ENCODE measurements around the gene EFNB3.

The EFNB3 gene

GRCh38 chr17:7704601-7705268 is at the start of gene EFNB3:
TSS of gene EFNB3 (plus strand) at chr17:7705202. CDS start at chr17:7705599, 397 bp downstream.
- Histone ChIP-seq H3K36me3 (ENCODE audit: insufficient read depth, low read length) (no peaks in the 10 kb centered on the region; the same call in 1 of the 2 replicates), H3K9me3 (ENCODE audit: low read depth, low read length) (no peaks in the 10 kb centered on the region), H3K27ac (peak within 1 kb of the TSS; percentile 1; the same call in 1 of the 2 replicates), H3K4me3 (peak within 1 kb of the TSS; percentile 72), H3K9ac (ENCODE audit: insufficient read length) (peak within 1 kb of the TSS; percentile 50)
- TF ChIP-seq POLR2AphosphoS5 (IDR thresholded peaks at IDR 0.05; ENCODE audit: borderline replicate concordance, low read depth, low read length) (no peak), FOXP2 (optimal IDR thresholded peaks at IDR 0.05; ENCODE audit: control extremely low read depth, extremely low read length, insufficient read depth) (no peak), EZH2 (IDR thresholded peaks at IDR 0.05) (no peak)
- no peak for DNase-seq (ENCODE audit: low read depth, low spot score)

- TF ChIP-seq EZH2 (IDR thresholded peaks at IDR 0.05) (no peak), FOXP2 (optimal IDR thresholded peaks at IDR 0.05; ENCODE audit: control extremely low read depth, extremely low read length, insufficient read depth) (no peak), POLR2AphosphoS5 (IDR thresholded peaks at IDR 0.05; ENCODE audit: borderline replicate concordance, low read depth, low read length) (no peak)
These were observed 49.5 kb upstream of the EFNB3 start for GRCh38 chr17:7655541-7655840.

GRCh38 chr17:7656958-7657609 is 47.9 kb upstream of the EFNB3 start:
- TF ChIP-seq POLR2AphosphoS5 (IDR thresholded peaks at IDR 0.05; ENCODE audit: borderline replicate concordance, low read depth, low read length) (no peak), EZH2 (IDR thresholded peaks at IDR 0.05) (no peak), FOXP2 (optimal IDR thresholded peaks at IDR 0.05; ENCODE audit: control extremely low read depth, extremely low read length, insufficient read depth) (no peak)
- Histone ChIP-seq H3K9ac (ENCODE audit: insufficient read length) (no peak overlapping the region), H3K27ac (no peak overlapping the region), H3K9me3 (ENCODE audit: low read depth, low read length) (no peaks in the 10 kb centered on the region), H3K36me3 (ENCODE audit: insufficient read depth, low read length) (no peaks in the 10 kb centered on the region), H3K4me3 (no peak overlapping the region)
- no peak for DNase-seq (ENCODE audit: low read depth, low spot score)

More at GRCh38 chr17:7655541-7655840, 49.5 kb upstream of the EFNB3 start:
- H3K36me3 ChIP-seq (ENCODE audit: insufficient read depth, low read length), result no peaks in the 10 kb centered on the region
- H3K27ac ChIP-seq, result no peak overlapping the region
- H3K9me3 ChIP-seq (ENCODE audit: low read depth, low read length), result no peaks in the 10 kb centered on the region
- H3K4me3 ChIP-seq, result no peak overlapping the region
- no peak for DNase-seq (ENCODE audit: low read depth, low spot score)
- no peak overlapping the region for H3K9ac ChIP-seq (ENCODE audit: insufficient read length)

GRCh38 chr17:7667656-7668406 is 37.2 kb upstream of the EFNB3 start:
- no peak overlapping the region for H3K9ac ChIP-seq (ENCODE audit: insufficient read length)
- DNase-seq (ENCODE audit: low read depth, low spot score), result no peak
- H3K9me3 ChIP-seq (ENCODE audit: low read depth, low read length), result no peaks in the 10 kb centered on the region
- no peak overlapping the region for H3K27ac ChIP-seq
- TF ChIP-seq POLR2AphosphoS5 (IDR thresholded peaks at IDR 0.05; ENCODE audit: borderline replicate concordance, low read depth, low read length), result no peak
- no peak overlapping the region for H3K4me3 ChIP-seq
- peaks cover 47% of the 10 kb centered on the region for H3K36me3 ChIP-seq (ENCODE audit: insufficient read depth, low read length)

- Histone ChIP-seq H3K4me3 (no peak overlapping the region), H3K9ac (ENCODE audit: insufficient read length) (no peak overlapping the region), H3K9me3 (ENCODE audit: low read depth, low read length) (no peaks in the 10 kb centered on the region), H3K27ac (no peak overlapping the region), H3K36me3 (ENCODE audit: insufficient read depth, low read length) (peaks cover 53% of the 10 kb centered on the region)
- no peak for DNase-seq (ENCODE audit: low read depth, low spot score)
- TF ChIP-seq POLR2AphosphoS5 (IDR thresholded peaks at IDR 0.05; ENCODE audit: borderline replicate concordance, low read depth, low read length), result no peak
- no peak for TF ChIP-seq FOXP2 (optimal IDR thresholded peaks at IDR 0.05; ENCODE audit: control extremely low read depth, extremely low read length, insufficient read depth)
- no peak for TF ChIP-seq EZH2 (IDR thresholded peaks at IDR 0.05)
These were observed 36.5 kb upstream of the EFNB3 start for GRCh38 chr17:7668482-7668881.

- Histone ChIP-seq H3K9ac (ENCODE audit: insufficient read length) (no peak overlapping the region), H3K36me3 (ENCODE audit: insufficient read depth, low read length) (peaks cover 48% of the 10 kb centered on the region), H3K27ac (no peak overlapping the region), H3K4me3 (no peak overlapping the region), H3K9me3 (ENCODE audit: low read depth, low read length) (no peaks in the 10 kb centered on the region)
- TF ChIP-seq FOXP2 (optimal IDR thresholded peaks at IDR 0.05; ENCODE audit: control extremely low read depth, extremely low read length, insufficient read depth) (no peak), POLR2AphosphoS5 (IDR thresholded peaks at IDR 0.05; ENCODE audit: borderline replicate concordance, low read depth, low read length) (no peak), EZH2 (IDR thresholded peaks at IDR 0.05) (no peak)
- DNase-seq (ENCODE audit: low read depth, low spot score), result no peak
These were observed 31.8 kb upstream of the EFNB3 start for GRCh38 chr17:7673239-7673638.

- no peak overlapping the region for H3K4me3 ChIP-seq
- H3K9me3 ChIP-seq (ENCODE audit: low read depth, low read length), result no peaks in the 10 kb centered on the region
- H3K36me3 ChIP-seq (ENCODE audit: insufficient read depth, low read length), result peaks cover 38% of the 10 kb centered on the region
- no peak for TF ChIP-seq EZH2 (IDR thresholded peaks at IDR 0.05)
- TF ChIP-seq FOXP2 (optimal IDR thresholded peaks at IDR 0.05; ENCODE audit: control extremely low read depth, extremely low read length, insufficient read depth), result no peak
- no peak for DNase-seq (ENCODE audit: low read depth, low spot score)
- no peak overlapping the region for H3K9ac ChIP-seq (ENCODE audit: insufficient read length)
- no peak overlapping the region for H3K27ac ChIP-seq
These were observed 30.1 kb upstream of the EFNB3 start for GRCh38 chr17:7674934-7675333.

- Histone ChIP-seq H3K4me3 (no peak overlapping the region), H3K36me3 (ENCODE audit: insufficient read depth, low read length) (peaks cover 23% of the 10 kb centered on the region), H3K9ac (ENCODE audit: insufficient read length) (no peak overlapping the region), H3K27ac (no peak overlapping the region), H3K9me3 (ENCODE audit: low read depth, low read length) (no peaks in the 10 kb centered on the region)
- no peak for DNase-seq (ENCODE audit: low read depth, low spot score)
- TF ChIP-seq EZH2 (IDR thresholded peaks at IDR 0.05) (no peak), POLR2AphosphoS5 (IDR thresholded peaks at IDR 0.05; ENCODE audit: borderline replicate concordance, low read depth, low read length) (no peak), FOXP2 (optimal IDR thresholded peaks at IDR 0.05; ENCODE audit: control extremely low read depth, extremely low read length, insufficient read depth) (no peak)
These were observed 28.5 kb upstream of the EFNB3 start for GRCh38 chr17:7676533-7676932.

Data from SK-N-MC (cell line).